ENCODE measurements around the gene ZC3H6. TPM values are rescaled to one million over a fixed set of nuclear protein-coding genes. Genes with fewer than 3 reads are reported as not detected.
A peak's percentile ranks its signal among the peaks of the same experiment; 100 is the strongest.

The ZC3H6 gene
- total and polyA plus RNA-seq, 2 of the 13 experiments (the other 11 are each of a cell fraction or from before 2014, with no cell fraction given): 0.71 to 0.93 TPM

- TF ChIP-seq MLXIP (CRISPR knock-in tag; IDR thresholded peaks at IDR 0.05; ENCODE audit: borderline replicate concordance): no peak
- peak; percentile 96; the same call in 1 of the 2 replicates for TF ChIP-seq ZNF251 (CRISPR knock-in tag; IDR thresholded peaks at IDR 0.05)
- TF ChIP-seq EEA1 (CRISPR knock-in tag; IDR thresholded peaks at IDR 0.05; ENCODE audit: borderline replicate concordance): peak; percentile 86
- TF ChIP-seq THAP7 (CRISPR knock-in tag; IDR thresholded peaks at IDR 0.05): peak; percentile 71; the same call in 1 of the 2 replicates
- no peak for TF ChIP-seq NONO (IDR thresholded peaks at IDR 0.05)
- TF ChIP-seq NONO (CRISPR knock-in tag; conservative IDR thresholded peaks at IDR 0.05): peak; percentile 97
- peak; percentile 64; the same call in 1 of the 2 replicates for TF ChIP-seq ZSCAN25 (CRISPR knock-in tag; IDR thresholded peaks at IDR 0.05)
- TF ChIP-seq FIP1L1 (IDR thresholded peaks at IDR 0.05; ENCODE audit: borderline replicate concordance, insufficient read depth, low read depth, low read length): peak; percentile 96; the same call in 1 of the 2 replicates
- no peak; the same call in 1 of the 2 replicates for TF ChIP-seq GLMP (CRISPR knock-in tag; IDR thresholded peaks at IDR 0.05; ENCODE audit: borderline replicate concordance)
- 0 out of 2 replicates have a peak, but pooled peaks have one; percentile 28 for TF ChIP-seq ZNF672 (CRISPR knock-in tag; IDR thresholded peaks at IDR 0.05)
- TF ChIP-seq HOXA9 (CRISPR knock-in tag; IDR thresholded peaks at IDR 0.05; ENCODE audit: borderline replicate concordance): peak; percentile 87
- TF ChIP-seq ZSCAN12 (CRISPR knock-in tag; IDR thresholded peaks at IDR 0.05): peak; percentile 92
- TF ChIP-seq ZNF512 (CRISPR knock-in tag; IDR thresholded peaks at IDR 0.05): peak; percentile 92
- TF ChIP-seq ZNF10 (CRISPR knock-in tag; IDR thresholded peaks at IDR 0.05; ENCODE audit: borderline replicate concordance, low read depth): no peak; the same call in 1 of the 2 replicates
- 0 out of 2 replicates have a peak, but pooled peaks have one; percentile 74 for TF ChIP-seq ATAD3A (CRISPR knock-in tag; IDR thresholded peaks at IDR 0.05)
- peak; percentile 65 for TF ChIP-seq PRDM10 (CRISPR knock-in tag; IDR thresholded peaks at IDR 0.05; ENCODE audit: low read depth)
- TF ChIP-seq RNF2 (conservative IDR thresholded peaks at IDR 0.05; ENCODE audit: low read depth): no peak; the same call in 1 of the 2 replicates
These were observed at the start of gene ZC3H6 (continued) for GRCh38 chr2:112275311-112275886.
